NCI-H1694 (cell line): ENCODE data around the gene NCKAP1.
A peak's percentile ranks its signal among the peaks of the same experiment; 100 is the strongest.
"Not testable (repeated sequence)": the region's sequence is repeated elsewhere in the genome, so short reads cannot be mapped to it uniquely, and the experiment has no call there.

ENCODE experiments used
- DNase-seq: peaks from one replicate; lab custom pipeline; 2025; lab: John Stamatoyannopoulos, UW

The NCKAP1 gene

GRCh38 chr2:183009249-183009899 lies 28.9 kb downstream of the NCKAP1 start:
- no peak for DNase-seq

DNA sequence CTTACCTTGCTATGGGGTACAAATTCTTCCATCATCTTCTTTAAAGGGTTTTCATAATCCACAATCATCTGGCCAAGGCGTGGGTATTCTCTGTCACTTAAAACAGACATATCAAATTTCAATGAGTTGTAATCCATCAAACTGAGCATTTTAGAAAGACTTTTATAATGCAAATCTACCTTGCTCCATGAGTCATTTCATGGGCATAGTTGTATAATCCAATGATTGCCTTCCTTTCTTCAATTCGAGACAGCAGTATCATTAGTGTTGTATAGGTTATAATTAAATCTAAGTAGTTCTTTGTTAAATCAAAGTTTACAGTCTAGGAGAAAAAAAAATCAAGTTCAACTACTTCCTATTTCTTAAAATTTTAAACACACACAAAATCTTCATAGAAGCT lies 36.3 kb downstream of the NCKAP1 start:
- no peak for DNase-seq

DNA sequence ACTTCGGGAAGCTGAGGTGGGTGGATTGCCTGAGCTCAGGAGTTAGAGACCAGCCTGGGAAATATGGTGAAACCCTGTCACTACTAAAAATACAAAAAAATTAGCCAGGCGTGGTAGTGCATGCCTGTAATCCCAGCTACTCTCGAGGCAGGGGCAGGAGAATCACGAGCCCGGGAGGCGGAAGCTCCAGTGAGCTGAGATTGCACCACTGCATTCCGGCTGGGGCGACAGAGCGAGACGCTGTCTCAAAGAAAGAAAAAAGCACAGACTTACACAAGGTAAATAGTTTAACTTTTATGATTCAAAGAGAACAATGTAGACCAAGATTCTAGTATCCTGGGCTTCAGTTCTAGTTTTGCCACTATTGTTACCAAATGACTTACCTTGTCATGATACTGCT lies 37.4 kb downstream of the NCKAP1 start:
- DNase-seq, result no peak

GRCh38 chr2:182999348-183000028 lies 38.8 kb downstream of the NCKAP1 start:
- no peak for DNase-seq

GRCh38 chr2:182994228-182994912 lies 43.9 kb downstream of the NCKAP1 start:
- DNase-seq, result no peak

GRCh38 chr2:182982941-182983340 lies 55.3 kb downstream of the NCKAP1 start:
- no peak for DNase-seq

DNA sequence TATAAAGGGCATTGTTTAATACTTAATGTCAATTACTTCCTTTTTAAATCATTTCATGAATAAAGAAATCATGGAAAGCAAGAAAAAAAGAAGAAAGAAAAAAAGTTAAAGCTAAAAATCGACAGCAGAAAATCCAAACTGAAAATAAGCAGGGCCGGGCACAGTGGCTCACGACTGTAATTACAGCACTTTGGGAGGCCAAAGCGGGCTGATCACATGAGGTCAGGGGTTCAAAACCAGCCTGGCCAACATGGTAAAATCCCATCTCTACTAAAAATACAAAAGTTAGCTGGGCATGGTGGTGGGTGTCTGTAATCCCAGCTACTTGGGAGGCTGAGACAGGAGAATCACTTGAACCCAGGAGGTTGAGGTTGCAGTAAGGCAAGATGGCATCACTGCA lies 56.8 kb downstream of the NCKAP1 start:
- DNase-seq, result not testable (repeated sequence)

- DNase-seq, result no peak
These were observed 57.6 kb downstream of the NCKAP1 start for GRCh38 chr2:182980652-182981051.

DNA sequence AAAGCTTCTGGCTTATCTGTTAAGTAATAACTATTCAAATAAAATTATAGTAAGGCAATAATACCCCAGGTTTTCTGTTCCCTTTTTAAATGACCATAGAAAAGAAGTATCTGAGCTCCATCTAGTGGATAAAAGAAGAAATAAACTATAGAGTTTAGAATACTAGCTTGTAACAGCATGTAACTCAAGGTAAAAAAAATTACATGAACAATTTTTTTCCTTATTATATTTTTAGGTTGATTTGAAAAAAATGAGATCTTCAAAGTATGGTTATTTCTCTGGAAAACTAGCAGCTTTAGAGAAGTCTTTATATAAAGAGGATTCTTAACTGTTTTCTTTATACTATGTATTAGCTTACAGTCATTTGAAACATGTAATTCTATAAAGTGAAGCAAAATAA lies 58.1 kb downstream of the NCKAP1 start:
- DNase-seq, result peak; percentile 80

- DNase-seq, result no peak
These were observed 60.8 kb downstream of the NCKAP1 start for GRCh38 chr2:182977463-182977862.

DNA sequence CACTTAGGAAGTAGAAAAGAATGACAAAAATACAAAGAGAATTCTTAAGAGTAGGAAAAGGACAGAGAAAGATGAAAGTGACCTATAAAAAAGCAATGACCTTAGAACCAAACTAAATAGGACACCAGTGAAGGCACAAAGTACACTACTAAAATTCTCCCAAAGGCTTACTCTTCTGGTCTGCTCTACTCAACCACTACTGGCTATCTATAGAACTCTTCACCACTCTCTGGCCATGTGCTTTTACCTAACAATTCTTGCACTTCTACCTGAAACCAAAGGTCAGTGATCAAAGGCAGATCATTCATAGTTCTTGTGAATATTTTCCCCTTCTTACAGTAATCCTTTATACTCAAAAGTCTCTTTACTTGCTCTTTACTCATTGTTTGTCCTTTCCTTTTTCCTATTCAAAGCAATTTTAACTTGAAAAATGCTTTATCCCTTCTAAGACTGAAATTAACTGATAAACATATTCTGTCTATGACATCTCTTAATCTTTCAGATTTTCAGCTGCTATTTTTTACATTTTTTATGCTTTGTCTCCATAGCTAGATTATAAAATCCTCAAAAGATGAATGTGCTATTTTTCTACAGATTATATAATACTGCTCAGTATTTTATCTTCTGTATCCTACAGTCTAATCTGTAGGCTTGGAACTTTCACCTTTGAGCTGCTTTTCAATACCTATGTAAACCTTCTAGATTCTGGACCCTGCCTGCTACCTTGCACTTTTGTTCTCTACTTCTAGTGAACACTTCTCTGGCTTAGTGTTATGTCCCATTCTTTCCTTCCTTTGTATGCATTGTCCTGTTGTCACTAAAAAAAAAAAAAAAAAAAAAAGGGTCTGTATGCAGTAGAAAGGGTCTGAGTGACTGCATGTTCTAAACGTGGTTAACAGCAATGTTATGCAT lies 64.6 kb downstream of the NCKAP1 start:
- no peak for DNase-seq

DNA sequence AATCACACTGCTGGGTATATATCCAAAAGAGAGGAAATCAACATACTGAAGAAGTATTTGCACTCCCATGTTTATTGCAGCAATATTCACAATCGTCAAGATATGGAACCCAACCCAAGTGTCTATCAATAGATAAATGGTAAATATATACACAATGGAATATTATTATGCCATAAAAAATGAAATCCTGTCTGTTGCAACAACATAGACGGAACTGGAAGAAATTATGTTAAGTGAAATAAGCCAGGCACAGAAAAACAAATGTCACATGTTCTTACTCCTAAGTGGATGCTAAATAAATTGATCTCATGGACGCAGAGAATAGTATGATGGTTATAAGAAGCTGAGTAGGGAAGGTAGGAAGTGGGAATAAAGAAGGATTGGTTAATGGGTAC lies 65.7 kb downstream of the NCKAP1 start:
- DNase-seq, result no peak

- no peak for DNase-seq
These were observed 66.3 kb downstream of the NCKAP1 start for GRCh38 chr2:182971820-182972547.

DNA sequence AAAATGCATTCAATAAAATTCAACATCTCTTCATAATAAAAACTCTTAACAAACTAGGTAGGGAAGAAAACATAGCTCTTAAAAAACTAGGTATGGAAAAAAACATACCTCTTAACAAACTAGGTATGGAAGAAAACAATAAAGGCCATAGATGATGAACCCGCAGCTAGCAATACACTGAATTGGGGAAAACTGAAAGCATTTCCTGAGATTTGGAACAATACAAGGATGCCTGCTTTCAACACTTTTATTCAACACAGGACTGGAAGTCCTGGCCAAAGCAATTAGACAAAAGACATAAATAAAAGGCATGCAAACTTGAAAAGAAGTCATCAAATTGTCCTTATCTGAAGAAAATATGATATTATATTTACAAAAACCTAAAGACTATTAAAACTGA lies 67.8 kb downstream of the NCKAP1 start:
- DNase-seq, result no peak

DNA sequence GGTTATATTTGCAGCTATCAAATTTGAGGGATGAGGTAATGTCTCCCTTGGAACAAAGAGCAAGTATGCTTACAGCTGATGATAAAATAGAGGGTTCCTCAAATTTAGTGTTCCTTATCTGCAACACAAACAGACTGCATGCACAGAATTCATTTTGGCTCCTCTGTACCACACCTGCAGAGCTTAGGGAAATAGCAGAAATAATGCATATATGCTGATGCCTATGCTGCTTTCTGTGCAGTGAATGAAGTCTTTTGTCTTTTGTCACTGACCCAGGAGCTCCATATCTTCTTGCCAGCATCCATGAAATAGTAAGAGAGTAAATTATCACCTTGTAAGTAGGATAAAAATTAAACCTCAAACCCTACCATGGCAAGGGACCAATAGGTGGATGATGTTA lies 69.8 kb downstream of the NCKAP1 start:
- no peak for DNase-seq

GRCh38 chr2:182966356-182966755 lies 71.9 kb downstream of the NCKAP1 start:
- DNase-seq, result not testable (repeated sequence)

DNA sequence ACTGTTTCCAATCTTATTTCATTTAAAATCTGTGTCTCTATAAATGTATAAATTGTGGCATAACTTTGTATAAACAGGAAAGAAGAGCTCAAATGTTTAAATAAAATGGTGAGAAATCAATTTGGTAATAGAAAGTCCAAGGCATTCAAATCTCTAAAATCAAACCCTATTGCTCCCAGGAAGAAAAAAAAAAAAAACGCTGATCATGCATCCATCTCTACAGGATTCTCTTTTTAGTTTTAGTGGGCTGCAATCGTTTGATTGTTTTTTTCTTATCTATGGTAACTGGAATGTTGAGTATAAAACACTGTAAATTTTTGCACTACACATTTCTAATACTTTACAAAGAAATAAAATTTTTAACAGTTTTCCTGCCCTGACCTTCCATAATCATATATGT lies 75.6 kb downstream of the NCKAP1 start:
- no peak for DNase-seq

DNA sequence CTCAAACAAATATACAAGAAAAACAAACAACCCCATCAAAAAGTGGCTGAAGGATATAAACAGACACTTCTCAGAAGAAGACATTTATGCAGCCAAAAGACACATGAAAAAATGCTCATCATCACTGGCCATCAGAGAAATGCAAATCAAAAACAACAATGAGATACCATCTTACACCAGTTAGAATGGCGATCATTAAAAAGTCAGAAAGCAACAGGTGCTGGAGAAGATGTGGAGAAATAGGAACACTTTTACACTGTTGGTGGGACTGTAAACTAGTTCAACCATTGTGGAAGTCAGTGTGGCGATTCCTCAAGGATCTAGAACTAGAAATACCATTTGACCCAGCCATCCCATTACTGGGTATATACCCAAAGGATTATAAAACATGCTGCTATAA lies 77.4 kb downstream of the NCKAP1 start:
- DNase-seq, result not testable (repeated sequence)

DNA sequence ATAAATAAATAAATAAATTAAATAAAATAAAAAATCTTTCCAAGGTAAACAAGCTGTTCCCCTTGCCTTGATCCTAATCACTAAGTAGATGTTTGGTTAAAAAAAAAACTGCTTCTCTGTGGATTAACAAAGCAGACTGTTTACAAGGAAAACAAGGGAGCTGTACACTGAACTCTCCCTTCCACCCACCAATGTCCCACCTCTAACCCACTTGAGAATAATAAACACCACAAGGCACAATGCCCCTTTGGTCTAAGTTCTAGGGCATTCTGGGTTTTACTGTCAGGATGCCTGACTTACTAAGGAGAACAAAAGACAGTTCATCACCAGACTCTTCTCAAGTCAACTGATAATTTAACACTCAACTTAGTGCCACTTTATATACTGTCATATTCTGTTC lies 83.5 kb downstream of the NCKAP1 start:
- DNase-seq, result no peak

DNA sequence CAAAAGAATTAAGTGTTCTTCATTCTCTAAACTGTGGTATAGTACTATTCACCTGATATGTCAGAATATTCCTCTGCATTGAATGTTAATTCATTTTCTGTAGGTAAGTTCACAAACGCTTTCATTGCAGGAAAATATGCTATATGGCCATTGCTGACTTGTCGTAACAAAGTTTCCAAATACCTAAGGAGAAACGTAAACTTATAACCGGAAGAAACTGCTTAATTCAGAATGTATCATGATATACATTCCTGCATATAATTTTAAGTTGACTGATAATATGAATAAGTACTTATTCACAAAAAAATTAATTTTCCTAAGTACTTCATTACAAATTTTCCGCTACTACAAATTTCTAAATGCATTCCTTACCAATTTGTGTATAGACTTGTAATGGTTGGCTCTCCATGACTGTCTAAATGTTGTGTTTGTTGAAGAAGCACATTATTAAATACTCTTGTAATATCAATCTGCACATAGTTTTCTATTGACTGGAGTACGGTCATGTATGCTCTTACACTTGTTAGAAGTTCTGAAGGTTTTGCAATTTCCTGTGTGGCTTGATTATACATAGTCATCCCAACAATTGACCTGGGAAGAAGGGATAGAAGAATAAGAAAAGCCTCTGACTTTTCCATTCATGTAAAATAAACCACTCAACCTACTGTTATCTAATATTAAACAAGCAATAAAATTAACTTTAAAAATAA lies 85.4 kb downstream of the NCKAP1 start:
- DNase-seq, result no peak
